ENCODE measurements around the gene SUSD1.

GRCh38 chr9:112029921-112030444 lies 145.1 kb downstream of the SUSD1 start:
- no peak for TF ChIP-seq CTCF (IDR thresholded peaks at IDR 0.05)
- no peak for TF ChIP-seq RXRA (IDR thresholded peaks at IDR 0.05; ENCODE audit: borderline replicate concordance, low read depth)
- TF ChIP-seq YY1 (IDR thresholded peaks at IDR 0.05; ENCODE audit: low read depth), result no peak
- no peak for TF ChIP-seq EP300 (IDR thresholded peaks at IDR 0.05; ENCODE audit: borderline replicate concordance in 1 of 2, low read depth in 1 of 2, low read length in 1 of 2)
- no peak for TF ChIP-seq MAX (IDR thresholded peaks at IDR 0.05; ENCODE audit: low read depth)
- no peak for TF ChIP-seq TAF1 (IDR thresholded peaks at IDR 0.05; ENCODE audit: borderline replicate concordance, low read depth, low read length)
- no peak for TF ChIP-seq MXI1 (IDR thresholded peaks at IDR 0.05; ENCODE audit: low read depth, low read length)
- TF ChIP-seq POLR2AphosphoS5 (IDR thresholded peaks at IDR 0.05; ENCODE audit: low read depth, low read length), result no peak

Data from SK-N-SH (cell line).